Measurements from ENCODE around the gene PGAM5. TPM values are rescaled to one million over a fixed set of nuclear protein-coding genes. Genes with fewer than 3 reads are reported as not detected.
A peak's percentile ranks its signal among the peaks of the same experiment; 100 is the strongest.

The PGAM5 gene
- total RNA-seq, 1 donor from 2014 or later: 33.7 TPM

DNA sequence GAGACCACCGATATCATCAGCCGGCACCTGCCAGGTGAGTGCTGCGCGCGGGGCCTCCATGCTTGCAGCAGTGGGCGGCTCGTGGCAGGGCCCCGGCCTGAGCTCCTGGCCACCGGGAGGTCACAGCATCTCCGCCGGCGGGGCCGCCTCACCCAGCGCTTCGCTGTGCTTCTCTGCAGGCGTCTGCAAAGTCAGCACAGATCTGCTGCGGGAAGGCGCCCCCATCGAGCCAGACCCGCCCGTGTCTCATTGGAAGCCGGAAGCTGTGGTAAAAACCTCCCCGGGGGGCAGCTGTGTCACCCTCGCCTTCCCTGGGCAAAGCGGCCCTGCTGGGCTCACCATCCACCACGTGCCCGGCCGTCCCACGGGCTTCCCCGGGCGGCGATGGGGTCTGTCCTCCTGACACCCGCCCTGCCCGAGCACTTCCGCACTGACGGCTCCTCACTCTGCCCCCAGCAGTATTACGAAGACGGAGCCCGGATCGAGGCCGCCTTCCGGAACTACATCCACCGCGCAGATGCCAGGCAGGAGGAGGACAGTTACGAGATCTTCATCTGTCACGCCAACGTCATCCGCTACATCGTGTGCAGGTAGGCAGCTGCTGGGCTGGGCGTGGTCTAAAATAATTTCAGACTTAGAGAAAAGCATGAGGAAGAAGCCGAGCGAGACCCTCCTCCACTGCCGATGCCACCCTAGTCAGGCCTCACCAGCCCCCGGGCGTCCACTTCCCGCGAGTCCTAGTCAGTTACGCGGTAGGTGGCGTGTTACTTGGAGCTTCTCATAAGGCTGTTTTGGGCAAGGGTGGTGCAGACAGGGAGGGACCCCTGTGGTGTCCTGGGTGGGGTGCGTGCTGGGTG is 7.1 kb downstream of the PGAM5 start:
- ATAC-seq (no peak), DNase-seq (no peak)
- intact Hi-C loops (cut with micrococcal nuclease): no loop called here

DNA sequence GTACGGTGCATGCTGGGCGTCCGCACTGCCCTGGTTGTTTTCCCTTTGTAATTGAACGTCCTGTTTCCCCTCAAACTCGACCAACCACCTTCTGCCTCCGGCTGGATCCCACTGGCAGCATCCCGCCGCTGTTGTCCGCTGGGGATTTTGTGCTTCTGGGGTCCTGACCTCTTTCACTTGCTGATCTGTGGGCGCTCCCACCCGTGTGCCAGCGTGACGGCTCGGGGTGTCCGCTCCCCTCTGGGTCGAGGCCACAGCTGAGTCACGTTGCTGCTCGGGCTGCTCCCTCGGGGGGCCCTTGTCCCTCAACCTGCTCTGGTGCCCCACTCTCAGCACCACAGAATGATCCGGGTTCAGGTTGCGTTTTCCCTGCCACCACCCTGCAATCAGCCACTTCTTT is 8.0 kb downstream of the PGAM5 start:
- intact Hi-C loops (cut with micrococcal nuclease): no loop called here
- ATAC-seq (no peak), DNase-seq (no peak)

DNA sequence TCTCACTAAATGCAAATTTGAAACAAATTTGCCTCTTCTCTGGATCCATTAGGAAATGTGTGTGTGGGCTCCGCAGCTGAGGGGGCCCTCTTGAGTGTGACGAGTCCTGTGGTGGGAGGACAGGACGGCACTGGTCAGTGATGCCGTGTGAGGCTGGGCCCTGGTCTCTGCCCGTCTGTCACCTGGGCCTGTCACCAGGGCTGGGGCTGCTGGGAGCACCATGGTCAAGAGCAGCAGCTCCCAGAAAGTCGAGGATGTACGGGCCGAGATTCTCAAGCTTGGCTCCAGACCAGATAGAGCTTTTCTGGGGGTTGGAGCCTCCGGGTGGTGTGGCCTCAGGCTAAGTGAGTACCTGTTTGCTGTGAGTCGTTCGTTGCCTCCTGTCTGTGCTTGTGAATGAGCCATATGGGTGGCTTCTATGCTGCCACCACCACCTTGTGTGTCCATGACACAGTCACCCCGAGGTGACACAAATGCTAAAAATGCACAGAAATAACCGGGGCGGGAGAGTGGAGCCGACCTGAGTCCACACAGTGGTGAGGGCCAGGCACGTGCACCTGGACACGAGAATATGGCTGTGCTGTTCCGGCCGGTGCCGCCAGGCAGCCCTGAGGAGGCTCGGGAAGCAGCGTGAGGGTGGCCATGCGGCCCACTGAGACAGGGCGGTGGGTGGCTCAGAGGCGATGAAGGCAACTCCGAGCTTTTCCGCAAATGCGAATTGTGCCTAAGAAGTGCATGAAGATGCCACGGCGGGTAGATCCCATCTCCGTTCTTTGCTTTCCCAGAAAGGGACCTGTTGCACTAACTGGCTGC is 8.7 kb downstream of the PGAM5 start:
- no peak for DNase-seq
- intact Hi-C loops (cut with micrococcal nuclease): no loop called here
- ATAC-seq: no peak

GRCh38 chr12:132719954-132720324 is 9.3 kb downstream of the PGAM5 start:
- intact Hi-C loops (cut with micrococcal nuclease): no loop called here
- DNase-seq: no peak
- no peak for ATAC-seq

DNA sequence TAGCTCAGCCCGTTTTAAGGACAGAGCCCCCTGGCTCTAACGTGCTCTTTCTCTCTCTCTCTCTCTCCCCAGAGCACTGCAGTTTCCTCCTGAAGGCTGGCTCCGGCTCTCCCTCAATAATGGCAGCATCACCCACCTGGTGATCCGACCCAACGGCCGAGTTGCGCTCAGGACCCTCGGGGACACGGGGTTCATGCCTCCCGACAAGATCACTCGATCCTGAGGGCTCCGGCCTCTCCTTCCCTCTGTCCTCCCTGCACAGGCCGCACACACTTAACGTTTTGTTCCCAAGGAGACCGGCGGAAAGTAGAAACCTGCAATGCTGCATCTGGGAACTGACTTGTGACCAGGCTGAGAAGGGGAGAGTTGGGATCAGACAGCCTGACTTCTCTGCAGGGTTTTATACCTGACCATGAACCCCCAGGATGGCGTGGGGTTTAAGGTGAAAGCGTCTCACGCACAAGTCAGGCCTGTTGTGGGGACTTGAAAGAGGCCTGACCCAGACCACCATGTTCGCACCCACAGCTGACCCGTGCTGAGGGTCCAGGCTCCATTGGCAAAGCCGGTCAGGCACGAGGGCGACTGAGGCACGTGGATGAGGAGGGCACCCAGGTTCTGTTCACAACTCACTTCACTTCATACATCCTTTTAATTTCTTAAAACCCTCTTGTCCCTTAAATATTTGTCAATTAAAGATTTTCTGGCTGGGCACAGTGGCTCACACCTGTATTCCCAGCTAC is 10.1 kb downstream of the PGAM5 start:
- intact Hi-C loops (cut with micrococcal nuclease): no loop called here
- no peak for ATAC-seq
- DNase-seq: no peak

DNA sequence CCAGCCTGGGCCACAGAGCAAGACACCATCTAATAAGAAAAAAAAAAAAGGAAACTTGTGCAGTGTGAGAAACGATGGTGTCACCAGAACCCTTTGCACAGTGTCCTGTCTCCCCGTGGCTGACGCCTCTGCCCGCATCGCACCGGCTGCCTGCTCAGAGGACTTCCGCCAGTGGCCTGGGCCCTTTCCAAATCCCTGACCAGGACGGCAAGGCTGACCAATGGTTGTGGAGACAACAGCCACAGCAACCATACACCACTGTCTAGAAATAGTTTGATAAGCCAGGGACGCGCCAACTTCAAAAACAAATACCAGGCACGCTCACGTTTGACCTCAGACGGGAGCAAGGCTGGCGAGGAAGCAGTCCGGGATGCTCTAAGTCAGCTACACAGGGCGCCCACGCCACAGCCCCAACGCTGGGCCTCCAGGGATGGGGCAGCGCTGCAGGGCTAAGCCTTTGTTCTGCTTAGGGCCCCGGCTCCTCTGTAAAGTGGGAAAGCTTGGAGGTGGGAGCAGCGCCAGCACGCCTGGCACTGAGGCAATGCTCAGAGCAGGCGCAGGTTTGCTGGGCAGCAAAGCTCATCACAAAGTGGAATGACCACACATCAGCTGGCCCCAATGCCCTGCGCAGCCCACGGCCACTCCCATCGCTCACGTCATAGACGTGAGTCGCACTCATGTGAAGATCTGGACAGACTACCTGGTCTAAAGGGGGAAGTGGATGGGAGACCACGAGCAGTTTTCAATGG is 12.5 kb downstream of the PGAM5 start:
- ATAC-seq (peak; percentile 82), DNase-seq (peak; percentile 75)
- intact Hi-C loops (cut with micrococcal nuclease): no loop called here

DNA sequence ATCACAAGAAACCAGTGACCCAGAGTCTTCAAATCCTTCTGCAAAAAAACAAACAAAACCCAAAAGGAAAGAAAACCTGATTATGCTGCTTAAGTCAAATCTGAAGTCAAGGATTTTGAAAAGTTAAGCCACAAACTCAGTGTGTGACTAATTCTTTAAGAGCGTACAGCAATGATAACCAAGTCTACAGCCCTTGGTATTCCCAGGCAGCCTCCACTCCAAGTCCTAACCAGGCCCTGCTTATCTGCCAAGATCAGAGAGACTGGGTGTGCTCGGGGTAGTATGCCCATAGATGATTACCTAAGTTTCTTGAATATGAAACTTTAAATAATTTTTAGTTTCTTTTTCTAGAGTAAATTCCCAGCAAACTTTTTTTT is 13.1 kb downstream of the PGAM5 start:
- no peak for ATAC-seq
- intact Hi-C loops (cut with micrococcal nuclease): no loop called here
- no peak for DNase-seq

DNA sequence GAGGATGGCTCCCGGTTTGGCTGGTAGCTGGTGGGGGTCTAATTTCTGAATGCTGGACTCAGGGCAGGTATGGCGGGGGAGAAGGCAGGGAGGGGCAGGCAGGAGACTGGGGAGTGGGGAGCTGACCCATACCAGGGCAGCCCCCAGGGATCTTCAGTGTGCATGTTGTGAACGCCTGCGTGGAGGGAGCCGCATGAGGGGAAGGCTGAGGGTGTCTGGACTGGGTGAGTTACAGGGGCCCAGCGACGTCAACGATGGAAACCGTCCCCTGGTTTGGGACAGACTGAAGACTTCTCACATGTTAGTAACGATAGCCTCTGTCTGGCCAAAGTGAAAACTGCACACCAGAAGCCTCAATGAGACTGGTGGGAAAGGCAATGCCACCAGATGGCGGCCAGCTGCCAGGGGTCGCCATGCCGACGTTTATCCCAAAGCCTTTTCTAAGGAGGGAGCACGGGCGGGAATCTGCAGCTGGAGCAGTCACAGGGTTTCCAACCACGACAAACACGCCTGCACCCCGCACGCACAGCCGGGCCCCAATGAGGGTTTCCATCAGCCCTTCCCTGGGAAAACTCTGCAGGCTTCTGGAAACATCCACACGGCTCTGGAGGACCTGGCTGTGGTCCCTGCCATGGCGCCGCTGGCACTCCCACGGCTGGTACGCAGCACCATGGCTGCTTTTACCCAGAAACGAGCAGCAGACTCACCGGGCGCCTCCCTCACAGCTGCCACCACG is 14.0 kb downstream of the PGAM5 start:
- intact Hi-C loops (cut with micrococcal nuclease): no loop called here
- ATAC-seq (no peak), DNase-seq (peak; percentile 23)

DNA sequence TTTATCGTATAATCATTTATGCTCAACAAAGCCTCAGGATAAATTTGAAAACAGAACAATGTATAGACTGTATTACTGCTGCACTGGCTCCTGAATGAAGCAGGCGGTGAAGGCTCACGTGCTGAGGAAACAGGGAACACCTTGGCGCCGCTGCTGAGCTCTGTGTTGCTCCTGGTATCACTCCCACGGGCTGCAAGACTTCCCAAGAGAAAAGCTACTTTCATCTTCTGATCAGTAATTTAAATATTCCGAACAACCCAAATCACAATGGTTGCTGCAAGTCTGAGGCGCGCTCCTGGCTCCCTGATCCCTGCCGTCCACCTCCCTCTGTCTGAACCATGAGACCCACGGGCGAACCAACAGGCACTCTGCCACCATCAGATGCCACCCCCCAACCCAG is 15.7 kb downstream of the PGAM5 start:
- DNase-seq (no peak), ATAC-seq (no peak)
- intact Hi-C loops (cut with micrococcal nuclease): no loop called here

GRCh38 chr12:132727091-132727794 is 16.6 kb downstream of the PGAM5 start:
- intact Hi-C loops (cut with micrococcal nuclease): no loop called here
- DNase-seq: peak; percentile 25

GRCh38 chr12:132728502-132728901 is 17.9 kb downstream of the PGAM5 start:
- DNase-seq: peak; percentile 7
- intact Hi-C loops (cut with micrococcal nuclease): no loop called here
- no peak for ATAC-seq

More at GRCh38 chr12:132727091-132727794, 16.6 kb downstream of the PGAM5 start:
- ATAC-seq: no peak

DNA sequence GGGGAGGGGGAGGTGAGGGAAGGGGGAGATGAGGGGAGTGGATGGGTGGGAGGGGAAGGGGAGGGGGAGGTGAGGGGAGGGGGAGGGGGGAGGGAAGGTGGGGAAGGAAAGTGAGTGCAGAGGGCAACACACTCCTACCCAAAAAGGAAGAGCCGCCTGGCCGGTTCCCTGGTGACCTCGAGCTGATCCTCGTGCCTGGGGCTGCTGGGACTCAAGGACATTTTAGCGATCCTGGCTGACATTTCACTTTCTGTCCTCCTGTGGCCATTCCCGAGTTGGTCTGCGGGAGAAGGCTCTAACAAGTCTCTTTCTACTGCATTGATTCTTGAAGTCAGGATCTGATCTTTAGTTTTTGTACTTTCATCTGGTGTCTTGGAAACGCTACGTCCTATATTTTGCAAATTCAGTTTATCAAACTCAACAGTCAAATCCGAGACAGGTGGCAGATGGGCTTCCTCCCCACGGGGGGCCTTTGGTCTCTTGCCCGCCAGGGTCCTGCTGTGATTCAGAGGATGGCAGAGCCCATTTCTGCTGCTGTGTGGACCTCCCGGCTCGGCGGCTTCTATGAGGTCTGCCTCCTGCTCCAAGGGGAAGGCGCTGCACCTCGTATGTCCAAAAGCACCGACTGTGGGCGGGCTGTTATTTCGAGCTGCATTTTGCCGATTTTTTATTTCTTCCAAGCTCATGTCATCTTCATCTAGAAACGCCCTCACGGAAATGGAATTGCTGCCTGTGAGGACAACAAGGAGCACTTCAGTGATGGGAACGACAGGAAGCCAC is 19.1 kb downstream of the PGAM5 start:
- intact Hi-C loops (cut with micrococcal nuclease): no loop called here
- DNase-seq (peak; percentile 30), ATAC-seq (no peak)

- ATAC-seq (no peak), DNase-seq (peak; percentile 7)
- intact Hi-C loops (cut with micrococcal nuclease): no loop called here
Measured at GRCh38 chr12:132730353-132730752, 19.7 kb downstream of the PGAM5 start.

DNA sequence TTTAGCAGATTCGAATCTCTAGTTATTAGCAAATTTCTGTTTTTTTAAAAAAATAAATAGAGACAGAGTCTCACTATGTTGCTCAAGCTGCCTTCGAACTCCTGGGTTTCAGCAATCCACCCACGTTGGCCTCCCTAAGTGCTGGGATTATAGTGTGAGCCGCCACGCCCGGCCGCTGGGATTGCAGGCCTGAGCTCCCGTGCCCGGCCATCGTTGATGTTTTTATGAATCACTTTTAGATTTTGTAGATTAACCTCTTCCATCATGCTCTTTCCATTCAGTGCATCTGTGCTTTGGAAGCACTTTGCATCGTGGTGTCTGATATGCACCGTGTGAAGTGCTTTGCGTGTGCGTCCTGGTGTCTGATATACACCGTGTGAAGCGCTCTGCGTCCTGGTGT is 20.9 kb downstream of the PGAM5 start:
- ATAC-seq (no peak), DNase-seq (no peak)
- intact Hi-C loops (cut with micrococcal nuclease): no loop called here

GRCh38 chr12:132734206-132734605 is 23.6 kb downstream of the PGAM5 start:
- intact Hi-C loops (cut with micrococcal nuclease): no loop called here
- DNase-seq (peak; percentile 1), ATAC-seq (no peak)

DNA sequence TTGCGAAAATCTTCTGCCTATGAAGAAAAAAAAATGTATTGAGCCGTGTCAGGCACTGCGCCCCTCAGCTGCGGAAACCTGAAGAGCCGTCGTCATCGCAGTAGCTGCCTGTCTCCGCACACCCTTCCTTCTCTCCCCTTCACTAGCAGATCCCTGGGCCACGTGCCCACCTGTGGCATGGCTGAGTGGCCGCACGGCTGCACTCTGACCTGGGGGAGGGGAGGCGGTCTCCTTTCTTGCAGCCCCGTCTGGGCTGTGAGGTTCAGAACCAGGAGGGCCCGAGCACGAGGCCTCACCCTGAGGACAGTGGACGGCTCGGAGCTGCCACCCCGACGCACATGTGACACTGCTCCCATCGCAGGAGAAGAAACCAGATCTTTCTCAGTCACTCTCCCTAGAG is 24.9 kb downstream of the PGAM5 start:
- peak; percentile 25 for DNase-seq
- intact Hi-C loops (cut with micrococcal nuclease): no loop called here
- no peak for ATAC-seq

GRCh38 chr12:132736378-132736777 is 25.7 kb downstream of the PGAM5 start:
- intact Hi-C loops (cut with micrococcal nuclease): no loop called here
- DNase-seq (peak; percentile 24), ATAC-seq (no peak)

Measured in left ventricle myocardium superior (tissue), 1 donor.